RWPE1 (cell line): Measurements from ENCODE around the gene RAB3B.

Source experiments
- CTCF ChIA-PET: fragments of 350-600 bp; sonication (Branson Sonifier 250); formaldehyde crosslinking; extraction: SDS; loops from one replicate; lab custom pipeline; 2021; lab: Yijun Ruan, JAX
- POLR2A ChIA-PET: fragments of 400-600 bp; formaldehyde crosslinking; extraction: SDS; loops from one replicate; lab custom pipeline; 2020; ENCODE audit warnings: antibody characterized with exemption; ENCODE audit not compliant: low non-redundant PET; lab: Yijun Ruan, JAX
- DNase-seq: peaks from one replicate; pipeline ENCODE4 v3.0.0; 2012; ENCODE audit warnings: low spot score
- H3K27ac ChIP-seq: fragments of 450-650 bp; 2 replicates; pipeline ENCODE4 v1.5.1; 2017
- CTCF ChIP-seq: fragments of 450-650 bp; conservative IDR thresholded peaks from 2 replicates; pipeline ENCODE4 v1.5.1; 2017; ENCODE audit warnings: low read depth, mild to moderate bottlenecking

The RAB3B gene

GRCh38 chr1:51871351-51871975, 119.0 kb downstream of the RAB3B start:
- ChIA-PET POLR2A (interaction anchor here (0.6 kb wide), 1 partner anchor 246 kb away, joined by 7 read pairs; no protein-coding TSS in a partner anchor), CTCF (no interaction called here)
- TF ChIP-seq CTCF: no peak
- no peak for DNase-seq
- peak overlapping the region; percentile 59 for H3K27ac ChIP-seq

- ChIA-PET POLR2A (no interaction called here), CTCF (no interaction called here)
- no peak for DNase-seq
- H3K27ac ChIP-seq: peak overlapping the region; percentile 59
- no peak for TF ChIP-seq CTCF
Observed at GRCh38 chr1:51870603-51871350, 119.7 kb downstream of the RAB3B start.

GRCh38 chr1:51867479-51868232, 122.8 kb downstream of the RAB3B start:
- ChIA-PET CTCF (interaction anchor here (0.6 kb wide), 1 partner anchor 181 kb away, joined by 4 read pairs; no protein-coding TSS in a partner anchor), POLR2A (no interaction called here)
- H3K27ac ChIP-seq: no peak overlapping the region
- no peak for TF ChIP-seq CTCF
- no peak for DNase-seq

GRCh38 chr1:51863384-51863783, 127.1 kb downstream of the RAB3B start:
- CTCF ChIA-PET: no interaction called here
- POLR2A ChIA-PET: no interaction called here
- H3K27ac ChIP-seq: no peak overlapping the region
- DNase-seq: no peak
- no peak for TF ChIP-seq CTCF

- ChIA-PET POLR2A (no interaction called here), CTCF (interaction anchor here (0.5 to 0.8 kb wide), 4 partner anchors 19 to 410 kb away, joined by 3 to 4 read pairs (median 3); no protein-coding TSS in a partner anchor)
- DNase-seq: no peak
- TF ChIP-seq CTCF: no peak
- no peak overlapping the region for H3K27ac ChIP-seq
Observed at GRCh38 chr1:51861669-51862068, 128.8 kb downstream of the RAB3B start.

GRCh38 chr1:51859735-51860134, 130.8 kb downstream of the RAB3B start:
- CTCF ChIA-PET: no interaction called here
- no peak for TF ChIP-seq CTCF
- H3K27ac ChIP-seq: no peak overlapping the region
- POLR2A ChIA-PET: no interaction called here
- no peak for DNase-seq
